Cardiac fibroblast (primary cell): ENCODE measurements around the gene CCDC81.
A peak's percentile ranks its signal among the peaks of the same experiment; 100 is the strongest.

Experiments
- DNase-seq, 2 donors: peaks; one replicate each; pipeline versions ENCODE4 v3.0.0 to v3.0.0-alpha.2; 2010; ENCODE audit warnings: low read depth in 2 of 2
- H3K4me3 ChIP-seq, 2 donors: replicated peaks in 1 of 2; 1 replicate in 1 of 2; 2 replicates in 1 of 2; pipeline ENCODE4 v1.5.1; 2011; ENCODE audit warnings: low read depth in 2 of 2, low read length in 2 of 2, mild to moderate bottlenecking in 2 of 2, moderate library complexity in 1 of 2
- CTCF ChIP-seq: IDR thresholded peaks from one replicate; pipeline ENCODE4 v1.5.1; 2011; ENCODE audit warnings: low read depth, mild to moderate bottlenecking, low read length, inconsistent platforms

CCDC81 gene

GRCh38 chr11:86459682-86460460 is 85.2 kb downstream of the CCDC81 start:
- peak; percentile 90 to 97 for DNase-seq

GRCh38 chr11:86460461-86461385 is 86.0 kb downstream of the CCDC81 start:
- DNase-seq, result peak; percentile 31 to 52
- no peak overlapping the region for H3K4me3 ChIP-seq
- TF ChIP-seq CTCF, result no peak

More at GRCh38 chr11:86459682-86460460, 85.2 kb downstream of the CCDC81 start:
- TF ChIP-seq CTCF, result no peak
- no peak overlapping the region for H3K4me3 ChIP-seq

GRCh38 chr11:86461892-86462291 is 87.2 kb downstream of the CCDC81 start:
- no peak for DNase-seq
- TF ChIP-seq CTCF, result no peak
- no peak overlapping the region for H3K4me3 ChIP-seq

GRCh38 chr11:86463120-86463519 is 88.4 kb downstream of the CCDC81 start:
- TF ChIP-seq CTCF, result no peak
- no peak overlapping the region for H3K4me3 ChIP-seq
- no peak for DNase-seq

- no peak for DNase-seq
- H3K4me3 ChIP-seq, result no peak overlapping the region
- TF ChIP-seq CTCF, result no peak
These were observed 89.3 kb downstream of the CCDC81 start for GRCh38 chr11:86463955-86464354.

GRCh38 chr11:86464509-86465221 is 90.0 kb downstream of the CCDC81 start:
- no peak for TF ChIP-seq CTCF
- no peak overlapping the region for H3K4me3 ChIP-seq
- no peak for DNase-seq
